Adrenal gland (tissue), 12 donors: ENCODE measurements around the gene SPSB4. TPM values are rescaled to one million over a fixed set of nuclear protein-coding genes. Genes with fewer than 3 reads are reported as not detected.

ENCODE experiments used
- DNase-seq, 7 donors: peaks; one replicate each; pipeline ENCODE4 v3.0.0-alpha.2; 2019 to 2020
- H3K27ac ChIP-seq, 5 donors: fragments of 200-600 bp; sonication (generic) in 4 of 5; 1 replicate in 3 of 5; 2 replicates in 2 of 5; pipeline versions ENCODE4 v1.5.1 to v1.8.0; 2016 to 2020; ENCODE audit warnings: mild to moderate bottlenecking in 1 of 5
- H3K27me3 ChIP-seq: fragments of 200-600 bp; 2 replicates; pipeline ENCODE4 v1.8.0; 2021
- H3K36me3 ChIP-seq, 2 donors: fragments of 200-600 bp; replicated peaks in 1 of 2; 1 replicate in 1 of 2; 2 replicates in 1 of 2; pipeline versions ENCODE4 v1.5.1 to v1.8.0; 2018 to 2022
- H3K4me1 ChIP-seq, 2 donors: fragments of 200-600 bp; replicated peaks in 1 of 2; 1 replicate in 1 of 2; 2 replicates in 1 of 2; pipeline versions ENCODE4 v1.5.1 to v1.8.0; 2018 to 2021
- H3K4me3 ChIP-seq, 4 donors: fragments of 200-600 bp; sonication (generic) in 3 of 4; one replicate each; pipeline ENCODE4 v1.5.1; 2016 to 2018
- H3K9me3 ChIP-seq, 3 donors: fragments of 200-600 bp; sonication (generic) in 1 of 3; replicated peaks in 1 of 3; 1 replicate in 2 of 3; 2 replicates in 1 of 3; pipeline versions ENCODE4 v1.5.1 to v1.8.0; 2016 to 2021
- POLR2A ChIP-seq, 2 donors: fragments of 450-650 bp; IDR thresholded peaks; one replicate each; pipeline ENCODE4 v1.6.1; 2017; ENCODE audit warnings: antibody characterized with exemption in 2 of 2, mild to moderate bottlenecking in 2 of 2, moderate library complexity in 1 of 2
- WGBS, 4 donors: extraction: QIAGEN DNeasy Blood & Tissue Kit in 2 of 4; methylation state at CpG; one replicate each; pipeline versions ENCODE4 v1.1.5 to v1.1.7; 2013 to 2017; 5-methylcytosine and 5-hydroxymethylcytosine counted together
- intact Hi-C, 2 donors: fragments of 100-400 bp; cut with DNase I; formaldehyde crosslinking; loops; one replicate each; pipeline versions ENCODE4 v1.14.1 to v1.15.0; 2022 to 2023
- polyA plus RNA-seq, 3 donors: library from polyadenylated mRNA; stranded (reverse); fragments of 200-250 nt in 2 of 3; fragments of 350-450 nt in 1 of 3; fragmentation: Illumina TruSeq in 1 of 3; extraction: RNeasy Lipid Tissue Mini Kit (QIAGEN cat#74804) in 1 of 3; gene quantifications; one replicate each; pipeline ENCODE4 v1.2.3, GENCODE V29; 2013 to 2014
- total RNA-seq, 9 donors: library from RNA; depleted of rRNA in 4 of 9; stranded (reverse); fragments of >200 nt in 4 of 9; fragments of 120-200 nt in 1 of 9; fragmentation: NEBNext Ultra II Directional in 1 of 9; extraction: Animal tissue kit (Norgen Biotek cat#: 25700) in 1 of 9; gene quantifications; one replicate each; pipeline versions ENCODE4 v1.1.0 to v1.2.4, GENCODE V29; 2013 to 2023
- TF ChIP-seq, protein P1 (sequence below), 6 experiments: fragments of 450-650 bp in 4 of 6; fragments of 200-600 bp in 2 of 6; sonication (generic) in 1 of 6; IDR thresholded peaks; 1 replicate in 5 of 6; 2 replicates in 1 of 6; pipeline versions ENCODE4 v1.5.1 to v1.8.0; 2016 to 2021; ENCODE audit warnings: antibody characterized with exemption in 6 of 6, mild to moderate bottlenecking in 2 of 6, moderate library complexity in 1 of 6
- donor health status: healthy with polysubstance abuse.
- donor health status: Bipolar disorder and iron deficiency.
- donor health status: DM: yes; HTN: yes; CAD: no.
- donor health status: DM: no; HTN: no; CAD: no.
- donor health status: DM: no; HTN: no; CAD: no.
- donor health status: DM: yes; HTN: yes; CAD: no.

Gene SPSB4
- total and polyA plus RNA-seq, 12 donors = 0.18 to 4.0 (median 1.1) TPM; not detected in 1

- Histone ChIP-seq H3K9me3 (no peaks in the 10 kb centered on the region), H3K4me3 (no peak overlapping the region), H3K36me3 (no peaks in the 10 kb centered on the region), H3K27ac (no peak overlapping the region), H3K27me3 (no peaks in the 10 kb centered on the region), H3K4me1 (no peaks in the 10 kb centered on the region)
- 88 to 97% (median 95%) methylated on average over 9 to 19 of the region's 19 CpGs for WGBS, 4 donors
- TF ChIP-seq POLR2A (IDR thresholded peaks at IDR 0.05) = no peak
- TF ChIP-seq, protein P1, sequence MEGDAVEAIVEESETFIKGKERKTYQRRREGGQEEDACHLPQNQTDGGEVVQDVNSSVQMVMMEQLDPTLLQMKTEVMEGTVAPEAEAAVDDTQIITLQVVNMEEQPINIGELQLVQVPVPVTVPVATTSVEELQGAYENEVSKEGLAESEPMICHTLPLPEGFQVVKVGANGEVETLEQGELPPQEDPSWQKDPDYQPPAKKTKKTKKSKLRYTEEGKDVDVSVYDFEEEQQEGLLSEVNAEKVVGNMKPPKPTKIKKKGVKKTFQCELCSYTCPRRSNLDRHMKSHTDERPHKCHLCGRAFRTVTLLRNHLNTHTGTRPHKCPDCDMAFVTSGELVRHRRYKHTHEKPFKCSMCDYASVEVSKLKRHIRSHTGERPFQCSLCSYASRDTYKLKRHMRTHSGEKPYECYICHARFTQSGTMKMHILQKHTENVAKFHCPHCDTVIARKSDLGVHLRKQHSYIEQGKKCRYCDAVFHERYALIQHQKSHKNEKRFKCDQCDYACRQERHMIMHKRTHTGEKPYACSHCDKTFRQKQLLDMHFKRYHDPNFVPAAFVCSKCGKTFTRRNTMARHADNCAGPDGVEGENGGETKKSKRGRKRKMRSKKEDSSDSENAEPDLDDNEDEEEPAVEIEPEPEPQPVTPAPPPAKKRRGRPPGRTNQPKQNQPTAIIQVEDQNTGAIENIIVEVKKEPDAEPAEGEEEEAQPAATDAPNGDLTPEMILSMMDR (IDR thresholded peaks at IDR 0.05) = no peak
- intact Hi-C loops = no loop called here
- DNase-seq = no peak
Observed at GRCh38 chr3:141019244-141019643, 31.9 kb upstream of the SPSB4 start.

GRCh38 chr3:141020143-141020830 is 30.9 kb upstream of the SPSB4 start:
- H3K4me3 ChIP-seq = no peak overlapping the region
- H3K4me1 ChIP-seq = no peaks in the 10 kb centered on the region
- intact Hi-C loops = no loop called here
- H3K36me3 ChIP-seq = no peaks in the 10 kb centered on the region
- TF ChIP-seq POLR2A (IDR thresholded peaks at IDR 0.05) = no peak
- TF ChIP-seq, protein P1 (IDR thresholded peaks at IDR 0.05) = no peak
- no peaks in the 10 kb centered on the region for H3K9me3 ChIP-seq
- WGBS, 4 donors = 77 to 93% (median 86%) methylated on average over 4 to 5 of the region's 5 CpGs
- no peaks in the 10 kb centered on the region for H3K27me3 ChIP-seq
- no peak overlapping the region for H3K27ac ChIP-seq
- no peak for DNase-seq

GRCh38 chr3:141021261-141021660 is 29.9 kb upstream of the SPSB4 start:
- H3K27ac ChIP-seq = no peak overlapping the region
- TF ChIP-seq, protein P1 (IDR thresholded peaks at IDR 0.05) = no peak
- no peak for TF ChIP-seq POLR2A (IDR thresholded peaks at IDR 0.05)
- no peak overlapping the region for H3K4me3 ChIP-seq
- no peaks in the 10 kb centered on the region for H3K36me3 ChIP-seq
- H3K9me3 ChIP-seq = no peaks in the 10 kb centered on the region
- no peak for DNase-seq
- intact Hi-C loops = no loop called here
- no peaks in the 10 kb centered on the region for H3K4me1 ChIP-seq
- no peaks in the 10 kb centered on the region for H3K27me3 ChIP-seq
- WGBS, 4 donors = 86 to 100% (median 95%) methylated on average over 4 of the region's 4 CpGs

- TF ChIP-seq, protein P1 (IDR thresholded peaks at IDR 0.05) = no peak
- TF ChIP-seq POLR2A (IDR thresholded peaks at IDR 0.05) = no peak
- H3K27me3 ChIP-seq = no peaks in the 10 kb centered on the region
Observed at GRCh38 chr3:141030296-141030695, 20.9 kb upstream of the SPSB4 start.

More at GRCh38 chr3:141030296-141030695, 20.9 kb upstream of the SPSB4 start:
- Histone ChIP-seq H3K9me3 (no peaks in the 10 kb centered on the region), H3K27ac (no peak overlapping the region), H3K36me3 (no peaks in the 10 kb centered on the region), H3K4me3 (no peak overlapping the region), H3K4me1 (no peaks in the 10 kb centered on the region)
- intact Hi-C loops = no loop called here
- 87 to 95% (median 93%) methylated on average over 15 to 22 of the region's 22 CpGs for WGBS, 4 donors
- no peak for DNase-seq
